NCI-H2107 treated with DMSO at 0.1 percent for 48 hours (cell line): Measurements from ENCODE around the gene AMFR.
"Not testable (repeated sequence)": the region's sequence is repeated elsewhere in the genome, so short reads cannot be mapped to it uniquely, and the experiment has no call there.

ENCODE experiments used
- DNase-seq: peaks from one replicate; lab custom pipeline; 2025; ENCODE audit not compliant: unreplicated experiment; lab: John Stamatoyannopoulos, UW

AMFR gene

GRCh38 chr16:56396724-56397123 lies 28.6 kb downstream of the AMFR start:
- DNase-seq, result not testable (repeated sequence)

GRCh38 chr16:56389554-56389953 lies 35.8 kb downstream of the AMFR start:
- DNase-seq, result no peak

- DNase-seq, result no peak
Observed at GRCh38 chr16:56388209-56388608, 37.1 kb downstream of the AMFR start.

DNA sequence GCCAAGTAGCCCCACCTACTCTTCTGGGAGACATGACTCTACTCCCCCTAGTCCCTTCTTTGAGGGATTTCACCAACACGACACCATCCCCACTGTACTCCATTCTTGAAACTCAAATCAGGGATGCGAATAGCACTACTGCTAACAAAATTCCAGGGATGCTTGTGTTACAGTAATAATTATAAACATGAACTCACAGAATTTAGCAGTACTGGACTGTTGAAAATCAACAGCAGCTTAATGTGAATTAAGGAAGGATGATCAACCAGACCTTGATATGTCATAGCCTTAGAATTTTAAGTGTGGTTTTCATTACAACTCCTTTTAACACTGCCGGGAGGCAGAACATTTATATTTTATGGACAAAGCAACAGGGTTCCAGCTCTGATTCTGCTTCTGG lies 37.9 kb downstream of the AMFR start:
- no peak for DNase-seq

GRCh38 chr16:56384074-56384721 lies 41.1 kb downstream of the AMFR start:
- DNase-seq, result no peak

DNA sequence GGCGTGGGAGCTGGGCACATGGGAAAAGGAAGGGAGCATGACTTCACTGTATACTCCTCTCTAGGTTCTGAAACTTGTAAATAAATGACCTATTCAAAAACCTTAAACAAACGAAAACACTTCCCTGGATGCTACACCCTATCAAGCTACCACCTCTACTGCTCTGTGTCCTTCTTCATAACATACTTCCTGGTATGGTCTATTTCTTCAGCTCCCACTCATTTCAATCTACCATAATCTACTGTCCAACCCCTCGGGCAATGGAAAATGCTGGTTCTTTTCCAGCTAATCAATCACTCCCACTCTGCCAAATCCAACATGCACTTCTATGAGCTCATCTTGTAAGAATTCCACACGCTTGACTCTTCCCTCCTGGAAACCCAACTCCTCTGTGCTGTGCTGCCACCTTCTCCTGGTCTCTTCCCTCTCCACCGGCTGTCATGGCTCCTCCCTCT lies 42.4 kb downstream of the AMFR start:
- DNase-seq, result no peak

- DNase-seq, result no peak
Observed at GRCh38 chr16:56382459-56382858, 42.9 kb downstream of the AMFR start.

- not testable (repeated sequence) for DNase-seq
Observed at GRCh38 chr16:56380778-56381485, 44.4 kb downstream of the AMFR start.

GRCh38 chr16:56379044-56379443 lies 46.3 kb downstream of the AMFR start:
- not testable (repeated sequence) for DNase-seq

DNA sequence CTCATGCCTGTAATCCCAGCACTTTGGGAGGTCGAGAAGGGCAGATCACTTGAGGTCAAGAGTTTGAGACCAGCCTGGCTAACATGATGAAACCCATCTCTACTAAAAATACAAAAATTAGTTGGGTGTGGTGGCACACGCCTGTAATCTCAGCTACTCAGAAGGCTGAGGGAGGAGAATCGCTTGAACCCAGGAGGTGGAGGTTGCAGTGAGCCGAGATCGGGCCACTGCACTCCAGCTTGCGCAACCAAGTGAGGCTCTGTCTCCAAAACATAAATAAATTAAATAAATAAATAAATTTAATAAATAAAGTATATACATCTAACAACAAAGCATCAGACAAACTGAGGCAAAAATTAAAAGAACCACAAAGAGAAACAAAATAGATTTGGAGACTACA lies 49.6 kb downstream of the AMFR start:
- not testable (repeated sequence) for DNase-seq

DNA sequence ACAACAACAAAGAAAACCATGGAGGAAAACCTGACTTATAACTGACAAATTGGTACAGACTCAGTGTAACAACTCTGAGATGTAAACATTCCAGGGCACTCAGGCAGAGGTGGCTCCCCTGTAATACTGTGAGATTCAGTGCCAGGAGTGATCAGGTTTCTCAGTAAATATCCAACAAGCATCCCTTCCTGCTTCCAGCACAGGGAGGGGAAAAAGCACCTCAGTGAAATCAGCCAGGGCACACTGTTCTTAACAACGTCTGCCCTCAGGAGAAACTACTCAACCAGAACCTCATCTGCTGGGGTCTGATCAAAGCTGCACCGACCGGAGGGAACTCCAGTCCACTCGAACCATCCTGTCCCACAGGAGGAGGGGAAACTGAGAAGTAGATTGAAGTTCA lies 52.3 kb downstream of the AMFR start:
- DNase-seq, result peak; percentile 9

GRCh38 chr16:56372013-56372634 lies 53.2 kb downstream of the AMFR start:
- no peak for DNase-seq

DNA sequence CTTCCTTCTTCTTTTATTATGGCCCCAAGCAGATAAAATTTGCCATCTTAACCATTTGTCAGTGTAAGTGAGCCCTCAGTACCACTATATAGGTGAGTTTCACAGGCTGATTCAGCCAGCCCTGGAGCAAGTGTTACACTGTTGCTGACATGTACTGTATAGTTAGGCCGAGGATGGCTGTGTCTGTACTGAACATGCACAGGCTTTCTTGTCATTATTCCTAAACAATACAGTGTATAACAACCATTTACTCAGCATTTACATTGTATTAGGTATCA lies 53.7 kb downstream of the AMFR start:
- no peak for DNase-seq

- DNase-seq, result no peak
Observed at GRCh38 chr16:56370875-56371659, 54.3 kb downstream of the AMFR start.

DNA sequence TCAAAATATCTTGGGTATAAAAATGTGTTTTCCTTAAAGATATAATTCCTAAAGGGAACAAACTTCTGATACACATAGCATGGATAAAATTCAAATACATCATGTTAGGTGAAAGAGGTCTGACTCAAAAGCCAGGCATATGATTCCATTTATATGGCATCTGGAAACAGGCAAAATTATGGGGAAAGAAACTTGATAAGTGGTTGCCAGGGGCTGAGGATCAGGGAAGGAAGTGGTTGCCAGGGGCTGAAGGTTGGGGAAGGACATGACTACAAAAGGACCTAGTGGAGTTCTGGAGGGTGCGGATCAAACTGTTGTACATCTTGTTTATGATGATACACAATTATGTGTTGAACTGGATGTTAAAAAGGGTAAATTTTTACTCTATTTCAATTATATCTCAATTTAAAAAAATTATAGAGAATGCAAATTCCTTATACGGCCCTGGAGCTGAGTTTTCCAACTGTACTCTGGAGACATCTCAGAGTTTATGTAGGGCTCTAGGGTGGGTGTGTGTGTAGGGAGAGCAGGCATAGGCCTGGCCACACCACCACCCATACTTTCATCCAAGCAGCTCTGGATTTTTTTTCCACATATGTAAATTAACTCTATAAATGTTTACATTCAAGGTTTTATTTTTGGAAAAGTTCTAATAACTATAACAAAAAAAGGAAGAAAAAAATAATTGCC lies 55.0 kb downstream of the AMFR start:
- no peak for DNase-seq

- no peak for DNase-seq
Observed at GRCh38 chr16:56369202-56369601, 56.1 kb downstream of the AMFR start.

GRCh38 chr16:56368545-56368944 lies 56.8 kb downstream of the AMFR start:
- no peak for DNase-seq

- no peak for DNase-seq
Observed at GRCh38 chr16:56367764-56368163, 57.6 kb downstream of the AMFR start.

- no peak for DNase-seq
Observed at GRCh38 chr16:56366945-56367344, 58.4 kb downstream of the AMFR start.

DNA sequence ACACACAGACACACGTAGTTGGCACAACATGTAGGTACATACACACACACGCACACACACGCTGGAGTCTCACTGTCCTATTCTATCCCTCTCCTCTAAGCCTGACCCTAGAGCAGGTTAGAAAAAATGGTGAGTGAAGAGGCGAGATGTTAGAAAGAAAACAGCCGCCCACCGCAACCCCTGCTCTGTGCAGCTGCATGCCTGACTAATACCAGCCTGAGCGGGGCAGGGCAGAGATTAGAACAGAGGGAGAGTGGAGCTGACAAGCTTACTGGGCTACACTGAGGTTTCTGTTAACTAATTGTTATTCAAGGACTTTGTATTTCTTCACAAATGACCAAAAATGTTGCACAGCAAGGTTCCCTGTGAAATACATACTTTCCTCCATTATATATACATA lies 59.8 kb downstream of the AMFR start:
- DNase-seq, result no peak

- no peak for DNase-seq
Observed at GRCh38 chr16:56364865-56365264, 60.5 kb downstream of the AMFR start.
